NCI-H1436 treated with DMSO at 0.1 percent for 48 hours (cell line): ENCODE results near the gene ETDC.
"Not testable (repeated sequence)": the region's sequence is repeated elsewhere in the genome, so short reads cannot be mapped to it uniquely, and the experiment has no call there.

Experiments used
- DNase-seq: peaks from one replicate; lab custom pipeline; 2025; lab: John Stamatoyannopoulos, UW

ETDC gene

GRCh38 chrX:135309430-135309923 lies at the start of gene ETDC:
TSS of gene ETDC (plus strand) at chrX:135309480. CDS start at chrX:135309480, 0 bp downstream.
- DNase-seq: no peak

- not testable (repeated sequence) for DNase-seq
Measured at GRCh38 chrX:135260976-135261375, 48.3 kb upstream of the ETDC start.

- DNase-seq: not testable (repeated sequence)
Measured at GRCh38 chrX:135263376-135263775, 45.9 kb upstream of the ETDC start.

- no peak for DNase-seq
Measured at GRCh38 chrX:135264206-135264605, 45.1 kb upstream of the ETDC start.

GRCh38 chrX:135273162-135273561 lies 36.1 kb upstream of the ETDC start:
- no peak for DNase-seq

- DNase-seq: no peak
Measured at GRCh38 chrX:135275973-135276372, 33.3 kb upstream of the ETDC start.

GRCh38 chrX:135287266-135287823 lies 21.9 kb upstream of the ETDC start:
- DNase-seq: no peak

GRCh38 chrX:135295238-135295943 lies 13.9 kb upstream of the ETDC start:
- DNase-seq: peak; percentile 38

GRCh38 chrX:135295944-135296305 lies 13.4 kb upstream of the ETDC start:
- no peak for DNase-seq

- DNase-seq: no peak
Measured at GRCh38 chrX:135302269-135302873, 6.9 kb upstream of the ETDC start.

- no peak for DNase-seq
Measured at GRCh38 chrX:135304741-135305140, 4.5 kb upstream of the ETDC start.

GRCh38 chrX:135307171-135307570 lies 2.1 kb upstream of the ETDC start:
- no peak for DNase-seq

- no peak for DNase-seq
Measured at GRCh38 chrX:135308345-135308855, 880 bp upstream of the ETDC start.

GRCh38 chrX:135315864-135316263 lies 6.6 kb downstream of the ETDC start:
- DNase-seq: no peak

GRCh38 chrX:135324463-135324862 lies 15.2 kb downstream of the ETDC start:
- no peak for DNase-seq

- DNase-seq: not testable (repeated sequence)
Measured at GRCh38 chrX:135325036-135325818, 15.9 kb downstream of the ETDC start.

GRCh38 chrX:135327299-135327698 lies 18.0 kb downstream of the ETDC start:
- no peak for DNase-seq

- no peak for DNase-seq
Measured at GRCh38 chrX:135328421-135329005, 19.2 kb downstream of the ETDC start.

GRCh38 chrX:135330706-135331105 lies 21.4 kb downstream of the ETDC start:
- no peak for DNase-seq

- DNase-seq: no peak
Measured at GRCh38 chrX:135331525-135331924, 22.2 kb downstream of the ETDC start.

GRCh38 chrX:135340831-135341230 lies 31.6 kb downstream of the ETDC start:
- DNase-seq: no peak

- no peak for DNase-seq
Measured at GRCh38 chrX:135345107-135345589, 35.9 kb downstream of the ETDC start.
